GM12892 (cell line): ENCODE results near the gene KCTD2.
"Not testable (repeated sequence)": the region's sequence is repeated elsewhere in the genome, so short reads cannot be mapped to it uniquely, and the experiment has no call there.

Experiments
- DNase-seq: peaks from one replicate; pipeline ENCODE4 v3.0.0; 2011; ENCODE audit not compliant: insufficient read length
- FAIRE-seq: peaks from 2 replicates; lab custom pipeline; 2011; peaks lifted over from hg19 to GRCh38; lab: Jason Lieb, UNC
- POLR2A ChIP-seq: IDR thresholded peaks from 2 replicates; pipeline ENCODE4 v1.6.1; 2011; ENCODE audit warnings: low read depth, low read length, control low read depth
- POLR2AphosphoS5 ChIP-seq: IDR thresholded peaks from 2 replicates; pipeline ENCODE4 v1.6.1; 2011; ENCODE audit warnings: low read depth, low read length, control low read depth
- TAF1 ChIP-seq: IDR thresholded peaks from 2 replicates; pipeline ENCODE4 v1.6.1; 2011; ENCODE audit warnings: low read depth, mild to moderate bottlenecking, control low read depth, low read length, borderline replicate concordance

The KCTD2 gene

GRCh38 chr17:75064460-75064859 lies 17.4 kb downstream of the KCTD2 start:
- no peak for DNase-seq
- FAIRE-seq: no peak
- TF ChIP-seq POLR2AphosphoS5 (no peak), TAF1 (no peak), POLR2A (no peak)

- TF ChIP-seq POLR2A: no peak
- TF ChIP-seq POLR2AphosphoS5: no peak
- no peak for FAIRE-seq
- no peak for DNase-seq
Observed at GRCh38 chr17:75064867-75065561, 18.0 kb downstream of the KCTD2 start.

- FAIRE-seq (no peak), DNase-seq (no peak)
- TF ChIP-seq TAF1: no peak
- TF ChIP-seq POLR2AphosphoS5: no peak
- no peak for TF ChIP-seq POLR2A
Observed at GRCh38 chr17:75065562-75066151, 18.6 kb downstream of the KCTD2 start.

- TF ChIP-seq POLR2A (no peak), TAF1 (no peak), POLR2AphosphoS5 (no peak)
Observed at GRCh38 chr17:75067856-75068255, 20.8 kb downstream of the KCTD2 start.

GRCh38 chr17:75068750-75069149 lies 21.7 kb downstream of the KCTD2 start:
- no peak for FAIRE-seq
- DNase-seq: no peak
- TF ChIP-seq TAF1 (no peak), POLR2AphosphoS5 (no peak), POLR2A (no peak)

More at GRCh38 chr17:75067856-75068255, 20.8 kb downstream of the KCTD2 start:
- no peak for DNase-seq
- FAIRE-seq: no peak

- FAIRE-seq (no peak), DNase-seq (peak; percentile 13)
- TF ChIP-seq TAF1 (no peak), POLR2A (no peak), POLR2AphosphoS5 (no peak)
Observed at GRCh38 chr17:75069783-75070182, 22.8 kb downstream of the KCTD2 start.

- not testable (repeated sequence) for DNase-seq, FAIRE-seq
Observed at GRCh38 chr17:75071478-75072271, 24.6 kb downstream of the KCTD2 start.

- FAIRE-seq, DNase-seq: not testable (repeated sequence)
Observed at GRCh38 chr17:75072909-75073308, 25.9 kb downstream of the KCTD2 start.

GRCh38 chr17:75073618-75074047 lies 26.6 kb downstream of the KCTD2 start:
- no peak for FAIRE-seq
- no peak for DNase-seq
- TF ChIP-seq POLR2AphosphoS5 (no peak), TAF1 (no peak), POLR2A (no peak)

- DNase-seq (no peak), FAIRE-seq (no peak)
- TF ChIP-seq POLR2A: no peak
- TF ChIP-seq TAF1: no peak
- TF ChIP-seq POLR2AphosphoS5: no peak
Observed at GRCh38 chr17:75074532-75074931, 27.5 kb downstream of the KCTD2 start.

GRCh38 chr17:75075597-75076336 lies 28.7 kb downstream of the KCTD2 start:
- FAIRE-seq (no peak), DNase-seq (peak; percentile 10)
- TF ChIP-seq POLR2A (no peak), POLR2AphosphoS5 (no peak), TAF1 (no peak)

GRCh38 chr17:75077072-75077495 lies 30.1 kb downstream of the KCTD2 start:
- DNase-seq: peak; percentile 41
- FAIRE-seq: no peak
- TF ChIP-seq POLR2A (no peak), TAF1 (no peak), POLR2AphosphoS5 (no peak)
